Measurements from ENCODE around the gene OR5AL1.
"Not testable (repeated sequence)": the region's sequence is repeated elsewhere in the genome, so short reads cannot be mapped to it uniquely, and the experiment has no call there.

OR5AL1 gene

GRCh38 chr11:56412396-56412795 lies at the start of gene OR5AL1:
TSS of gene OR5AL1 (plus strand) at chr11:56412696.
- DNase-seq = no peak

DNA sequence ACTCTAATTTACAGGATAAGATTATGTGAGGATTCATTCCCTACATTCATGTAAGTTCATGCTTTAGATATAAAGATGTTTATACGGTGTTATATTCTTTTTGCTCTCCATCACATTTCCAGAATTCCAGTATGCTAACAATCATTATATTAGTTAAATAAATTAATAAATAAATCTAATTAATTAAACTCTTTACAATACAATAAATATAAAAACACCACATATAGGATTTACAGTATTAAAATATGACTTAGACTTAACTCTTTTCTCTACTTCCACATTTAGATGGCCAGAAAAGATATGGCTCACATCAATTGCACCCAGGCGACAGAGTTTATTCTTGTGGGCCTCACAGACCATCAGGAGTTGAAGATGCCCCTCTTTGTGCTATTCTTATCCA lies 37.2 kb upstream of the OR5AL1 start, which contains the start of gene OR8U1:
TSS of gene OR8U1 (plus strand) at position 301 of the 400 bp plus-strand sequence. CDS start at position 301, 0 bp downstream.
- DNase-seq = no peak

- DNase-seq = no peak
These were observed 32.4 kb upstream of the OR5AL1 start for GRCh38 chr11:56380120-56380519.

DNA sequence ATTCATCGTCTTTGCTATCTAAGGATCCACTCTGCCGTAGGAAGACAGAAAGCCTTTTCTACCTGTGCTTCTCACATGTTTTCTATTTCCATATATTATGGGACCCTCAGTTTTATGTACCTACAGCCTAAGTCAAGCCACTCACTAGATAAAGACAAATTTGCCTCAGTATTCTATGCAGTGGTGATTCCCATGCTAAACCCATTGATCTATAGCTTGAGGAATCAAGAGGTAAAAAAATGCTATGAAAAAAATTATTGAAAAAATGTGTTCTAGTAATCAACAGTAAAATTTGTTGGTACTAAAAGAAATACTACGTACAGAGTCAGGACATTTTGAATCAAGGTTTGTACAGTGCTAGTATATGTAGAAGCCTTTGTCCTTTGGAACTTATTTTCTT lies 18.1 kb upstream of the OR5AL1 start:
- DNase-seq = no peak

GRCh38 chr11:56396047-56396446 lies 16.4 kb upstream of the OR5AL1 start:
- DNase-seq = no peak

- not testable (repeated sequence) for DNase-seq
These were observed 10.5 kb upstream of the OR5AL1 start for GRCh38 chr11:56401858-56402461.

DNA sequence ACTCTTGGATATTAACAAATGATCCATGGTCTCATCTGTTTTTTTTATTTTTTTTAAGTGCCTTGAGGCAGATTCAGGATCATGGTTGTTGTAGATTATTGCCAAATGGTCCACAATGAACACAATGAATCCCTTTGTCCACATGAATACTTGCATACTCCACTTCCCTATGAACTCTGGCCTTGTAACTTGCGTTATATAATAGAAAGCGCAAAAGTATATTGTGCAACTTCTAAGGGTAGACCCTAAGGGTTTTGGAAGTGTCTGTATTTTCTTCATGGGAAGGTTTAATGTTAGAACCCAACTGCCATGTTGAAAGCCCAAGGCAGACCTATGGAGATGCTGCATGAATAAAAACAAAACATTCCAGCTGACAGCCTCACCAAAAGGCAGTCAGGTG lies 8.1 kb upstream of the OR5AL1 start:
- DNase-seq = no peak

DNA sequence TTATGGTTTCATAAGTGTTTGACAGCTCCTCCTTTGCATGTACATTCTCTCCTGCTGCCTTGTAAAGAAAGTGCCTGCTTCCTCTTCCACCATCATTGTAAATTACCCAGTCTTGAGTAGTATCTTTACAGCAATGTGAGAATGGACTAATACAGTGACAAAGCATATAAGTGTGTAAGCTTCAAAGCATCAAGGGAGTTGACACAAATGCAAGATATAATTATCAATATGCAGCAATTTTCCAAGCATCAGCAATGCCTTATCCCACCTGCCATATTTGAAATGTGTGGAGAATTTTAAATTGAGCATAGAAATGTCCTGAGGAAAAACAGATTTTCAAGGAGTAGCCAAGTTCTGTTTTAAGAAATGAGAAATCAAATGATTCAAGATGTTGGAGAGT lies 1.7 kb upstream of the OR5AL1 start:
- DNase-seq = no peak

DNA sequence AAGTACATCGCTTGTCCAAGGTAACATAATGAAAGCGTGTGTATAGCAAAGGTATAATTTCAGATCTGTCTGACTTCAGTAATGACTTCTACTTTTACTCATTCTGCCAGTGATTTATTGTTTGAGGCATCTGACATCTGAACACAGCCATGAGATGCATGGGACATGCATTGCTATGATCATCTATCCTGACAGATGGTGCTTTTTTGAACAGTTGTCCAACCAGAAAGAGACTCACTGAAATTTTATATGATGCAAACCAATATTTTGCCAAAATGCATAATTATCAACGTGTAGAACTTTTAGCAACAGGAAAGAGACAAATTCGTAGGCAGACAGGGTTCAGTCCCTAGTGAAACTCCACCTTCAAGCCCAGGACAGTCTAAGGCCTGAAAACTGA lies 41.0 kb downstream of the OR5AL1 start:
- no peak for DNase-seq

- DNase-seq = no peak
These were observed 44.6 kb downstream of the OR5AL1 start for GRCh38 chr11:56457076-56457475.
